MM.1S (cell line): Measurements from ENCODE around the gene ZNF697.

Experiments
- DNase-seq: peaks from one replicate; pipeline ENCODE4 v3.0.0-alpha.2; 2015
- H2AFZ ChIP-seq: fragments of 300-600 bp; sonication (generic); 2 replicates; pipeline ENCODE4 v1.6.0; 2016; ENCODE audit warnings: antibody characterized with exemption, low read length
- H3F3A ChIP-seq: fragments of 300-600 bp; sonication (generic); 2 replicates; pipeline ENCODE4 v1.6.1; 2016; ENCODE audit warnings: mild to moderate bottlenecking, antibody characterized with exemption, low read length, moderate library complexity, mixed read lengths; ENCODE audit not compliant: insufficient read depth
- H3K27ac ChIP-seq: fragments of 300-600 bp; sonication (generic); 2 replicates; pipeline ENCODE4 v1.5.1; 2016; ENCODE audit warnings: mild to moderate bottlenecking, low read length
- H3K27me3 ChIP-seq: fragments of 300-600 bp; sonication (generic); replicated peaks from 2 replicates; pipeline ENCODE4 v1.6.0; 2016; ENCODE audit warnings: low read length; ENCODE audit not compliant: insufficient read depth
- H3K36me3 ChIP-seq: fragments of 300-600 bp; sonication (generic); replicated peaks from 2 replicates; pipeline ENCODE4 v1.6.1; 2016; ENCODE audit warnings: mild to moderate bottlenecking, low read length, mixed read lengths; ENCODE audit not compliant: insufficient read depth
- H3K4me1 ChIP-seq: fragments of 300-600 bp; sonication (generic); 2 replicates; pipeline ENCODE4 v1.6.1; 2016; ENCODE audit warnings: low read length, mixed read lengths
- H3K4me2 ChIP-seq: fragments of 300-600 bp; sonication (generic); 2 replicates; pipeline ENCODE4 v1.6.0; 2016; ENCODE audit warnings: low read depth, low read length
- H3K4me3 ChIP-seq: fragments of 300-600 bp; sonication (generic); 2 replicates; pipeline ENCODE4 v1.5.1; 2016; ENCODE audit warnings: low read length, mixed read lengths
- H3K79me2 ChIP-seq: fragments of 300-600 bp; sonication (generic); 2 replicates; pipeline ENCODE4 v1.6.1; 2016; ENCODE audit warnings: mixed run types, low read length, mixed read lengths
- H3K9ac ChIP-seq: fragments of 300-600 bp; sonication (generic); 2 replicates; pipeline ENCODE4 v1.6.1; 2016; ENCODE audit warnings: low read length, mixed read lengths
- H3K9me2 ChIP-seq: fragments of 300-600 bp; sonication (generic); replicated peaks from 2 replicates; pipeline ENCODE4 v1.6.1; 2016; ENCODE audit warnings: mild to moderate bottlenecking, low read length, mixed read lengths; ENCODE audit not compliant: insufficient read depth
- H3K9me3 ChIP-seq: fragments of 300-600 bp; sonication (generic); replicated peaks from 2 replicates; pipeline ENCODE4 v1.6.1; 2016; ENCODE audit warnings: mild to moderate bottlenecking, low read length, mixed read lengths; ENCODE audit not compliant: insufficient read depth
- H4K20me1 ChIP-seq: fragments of 300-600 bp; sonication (generic); 2 replicates; pipeline ENCODE4 v1.6.1; 2016; ENCODE audit warnings: mild to moderate bottlenecking, low read length, moderate library complexity, mixed read lengths; ENCODE audit not compliant: insufficient read depth
- EZH2 ChIP-seq: fragments of 300-600 bp; sonication (generic); optimal IDR thresholded peaks from 2 replicates; pipeline ENCODE3; 2017; ENCODE audit warnings: low read depth, mild to moderate bottlenecking, antibody characterized with exemption, low read length, mixed read lengths
- EZH2phosphoT487 ChIP-seq: fragments of 300-600 bp; sonication (generic); IDR thresholded peaks from 2 replicates; pipeline ENCODE4 v1.6.1; 2018; ENCODE audit warnings: antibody characterized with exemption, low read length
- TF ChIP-seq, protein P1 (sequence below): fragments of 300-600 bp; sonication (generic); IDR thresholded peaks from 2 replicates; pipeline ENCODE4 v1.5.1; 2016; ENCODE audit warnings: antibody characterized with exemption, low read length, mixed read lengths

ZNF697 gene

DNA sequence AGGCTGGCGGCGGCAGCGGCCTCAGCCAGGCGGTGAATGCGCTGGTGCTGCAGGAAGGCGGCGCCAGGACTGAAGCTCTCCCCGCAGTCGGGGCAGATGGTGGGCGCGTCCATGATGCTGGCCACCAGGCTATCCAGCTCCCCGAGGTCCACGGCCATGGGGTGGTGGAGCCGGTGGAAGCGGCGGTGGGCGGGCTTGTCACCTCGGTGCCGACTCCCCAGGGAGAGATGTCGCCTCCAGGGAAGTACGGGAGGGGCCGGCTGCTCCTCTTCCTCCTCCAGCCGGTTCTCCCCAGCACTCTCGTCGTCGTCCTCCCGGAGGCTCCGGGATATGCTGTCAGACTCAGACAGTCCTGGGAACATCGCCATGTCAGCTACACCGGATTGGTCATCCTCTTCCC, 24.4 kb downstream of the ZNF697 start:
- Histone ChIP-seq H3K4me3 (no peak overlapping the region), H3K4me2 (no peak overlapping the region), H3K27me3 (no peaks in the 10 kb centered on the region), H3K9me2 (no peaks in the 10 kb centered on the region), H3K79me2 (no peaks in the 10 kb centered on the region), H3K4me1 (no peaks in the 10 kb centered on the region), H3K36me3 (no peaks in the 10 kb centered on the region), H2AFZ (no peak overlapping the region), H3F3A (no peaks in the 10 kb centered on the region), H4K20me1 (no peaks in the 10 kb centered on the region), H3K9ac (no peak overlapping the region), H3K27ac (no peak overlapping the region), H3K9me3 (no peaks in the 10 kb centered on the region)
- TF ChIP-seq EZH2phosphoT487, result no peak
- TF ChIP-seq EZH2, result no peak
- TF ChIP-seq, protein P1, sequence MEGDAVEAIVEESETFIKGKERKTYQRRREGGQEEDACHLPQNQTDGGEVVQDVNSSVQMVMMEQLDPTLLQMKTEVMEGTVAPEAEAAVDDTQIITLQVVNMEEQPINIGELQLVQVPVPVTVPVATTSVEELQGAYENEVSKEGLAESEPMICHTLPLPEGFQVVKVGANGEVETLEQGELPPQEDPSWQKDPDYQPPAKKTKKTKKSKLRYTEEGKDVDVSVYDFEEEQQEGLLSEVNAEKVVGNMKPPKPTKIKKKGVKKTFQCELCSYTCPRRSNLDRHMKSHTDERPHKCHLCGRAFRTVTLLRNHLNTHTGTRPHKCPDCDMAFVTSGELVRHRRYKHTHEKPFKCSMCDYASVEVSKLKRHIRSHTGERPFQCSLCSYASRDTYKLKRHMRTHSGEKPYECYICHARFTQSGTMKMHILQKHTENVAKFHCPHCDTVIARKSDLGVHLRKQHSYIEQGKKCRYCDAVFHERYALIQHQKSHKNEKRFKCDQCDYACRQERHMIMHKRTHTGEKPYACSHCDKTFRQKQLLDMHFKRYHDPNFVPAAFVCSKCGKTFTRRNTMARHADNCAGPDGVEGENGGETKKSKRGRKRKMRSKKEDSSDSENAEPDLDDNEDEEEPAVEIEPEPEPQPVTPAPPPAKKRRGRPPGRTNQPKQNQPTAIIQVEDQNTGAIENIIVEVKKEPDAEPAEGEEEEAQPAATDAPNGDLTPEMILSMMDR, result no peak
- no peak for DNase-seq

DNA sequence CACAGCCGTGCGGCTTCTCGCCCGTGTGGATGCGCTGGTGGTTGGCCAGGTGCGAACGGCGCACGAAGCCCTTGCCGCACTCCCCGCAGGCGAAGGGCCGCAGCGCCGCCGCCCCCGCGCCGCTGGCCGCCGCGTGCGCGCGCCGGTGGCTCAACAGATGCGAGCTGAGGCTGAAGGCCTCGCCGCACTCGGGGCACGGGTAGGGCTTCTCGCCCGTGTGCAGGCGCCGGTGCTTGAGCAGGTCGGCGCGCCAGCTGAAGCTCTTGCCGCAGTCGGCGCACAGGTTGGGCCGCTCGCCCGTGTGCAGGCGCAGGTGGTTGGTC, 24.9 kb downstream of the ZNF697 start:
- no peaks in the 10 kb centered on the region for H3K9me2 ChIP-seq
- TF ChIP-seq EZH2, result no peak
- TF ChIP-seq EZH2phosphoT487, result no peak
- TF ChIP-seq, protein P1, result no peak
- no peak for DNase-seq
- no peak overlapping the region for H3K9ac ChIP-seq
- no peaks in the 10 kb centered on the region for H3F3A ChIP-seq
- no peak overlapping the region for H3K4me2 ChIP-seq
- H3K9me3 ChIP-seq, result no peaks in the 10 kb centered on the region
- no peaks in the 10 kb centered on the region for H3K36me3 ChIP-seq
- H3K27ac ChIP-seq, result no peak overlapping the region
- no peak overlapping the region for H2AFZ ChIP-seq
- H3K27me3 ChIP-seq, result no peaks in the 10 kb centered on the region
- H3K4me1 ChIP-seq, result no peaks in the 10 kb centered on the region
- H3K79me2 ChIP-seq, result no peaks in the 10 kb centered on the region
- H4K20me1 ChIP-seq, result no peaks in the 10 kb centered on the region
- H3K4me3 ChIP-seq, result no peak overlapping the region

DNA sequence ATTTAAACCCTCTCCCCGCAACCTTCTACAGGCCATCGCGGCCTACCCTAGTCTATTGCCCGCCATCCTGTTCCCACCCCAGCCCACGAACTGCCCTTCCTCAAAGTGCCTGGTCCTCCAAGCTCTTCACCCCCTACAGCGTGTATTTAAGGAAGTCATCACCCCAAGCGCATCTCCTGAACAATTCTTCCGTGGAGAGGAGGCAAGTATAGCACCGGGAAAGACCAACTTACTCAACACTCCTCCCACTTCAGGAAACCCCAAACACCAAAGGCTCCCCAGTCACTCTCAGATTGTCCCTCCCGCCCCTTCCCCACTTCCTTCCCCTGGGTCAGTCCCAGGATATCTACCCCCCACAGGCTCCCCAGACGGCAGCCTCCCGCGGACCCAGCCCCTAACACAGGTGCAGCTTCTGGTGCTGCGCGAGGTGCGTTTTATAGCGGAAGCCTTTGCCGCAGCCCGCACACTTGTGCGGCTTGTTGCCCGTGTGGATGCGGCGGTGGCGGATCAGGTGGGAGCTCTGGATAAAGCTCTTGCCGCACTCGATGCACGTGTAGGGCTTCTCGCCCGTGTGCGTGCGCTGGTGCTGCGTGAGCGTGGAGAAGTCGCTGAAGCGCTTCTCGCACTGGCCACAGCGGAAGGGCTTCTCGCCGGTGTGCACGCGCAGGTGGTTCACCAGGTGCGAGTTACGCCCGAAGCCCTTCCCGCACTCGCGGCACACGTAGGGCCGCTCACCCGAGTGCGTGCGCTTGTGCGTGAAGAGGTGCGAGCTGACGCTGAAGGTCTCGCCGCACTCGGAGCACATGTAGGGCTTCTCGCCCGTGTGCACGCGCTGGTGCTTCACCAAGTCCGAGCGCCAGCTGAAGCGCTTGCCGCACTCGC, 25.5 kb downstream of the ZNF697 start:
- no peak overlapping the region for H2AFZ ChIP-seq
- H3K79me2 ChIP-seq, result no peaks in the 10 kb centered on the region
- H3K4me3 ChIP-seq, result no peak overlapping the region
- no peaks in the 10 kb centered on the region for H3K27me3 ChIP-seq
- H3K27ac ChIP-seq, result no peak overlapping the region
- DNase-seq, result no peak
- H3K4me2 ChIP-seq, result no peak overlapping the region
- H3K9me3 ChIP-seq, result no peaks in the 10 kb centered on the region
- no peaks in the 10 kb centered on the region for H3K9me2 ChIP-seq
- H3K36me3 ChIP-seq, result no peaks in the 10 kb centered on the region
- H4K20me1 ChIP-seq, result no peaks in the 10 kb centered on the region
- no peak overlapping the region for H3K9ac ChIP-seq
- H3K4me1 ChIP-seq, result no peaks in the 10 kb centered on the region
- H3F3A ChIP-seq, result no peaks in the 10 kb centered on the region
- TF ChIP-seq, protein P1, result no peak
- TF ChIP-seq EZH2 (no peak), EZH2phosphoT487 (no peak)
